ENCODE results near the gene CNPY3.
"Not testable (repeated sequence)": the region's sequence is repeated elsewhere in the genome, so short reads cannot be mapped to it uniquely, and the experiment has no call there.

CNPY3 gene

GRCh38 chr6:42928986-42929820 is at the start of gene CNPY3:
Gene CNPY3 (plus strand): TSS chr6:42929480. CDS start chr6:42929571, 91 bp downstream.
- DNase-seq: peak; percentile 98

- not testable (repeated sequence) for DNase-seq
These were observed 49.0 kb upstream of the CNPY3 start for GRCh38 chr6:42880240-42880817.

- DNase-seq: not testable (repeated sequence)
These were observed 48.4 kb upstream of the CNPY3 start for GRCh38 chr6:42880871-42881270.

DNA sequence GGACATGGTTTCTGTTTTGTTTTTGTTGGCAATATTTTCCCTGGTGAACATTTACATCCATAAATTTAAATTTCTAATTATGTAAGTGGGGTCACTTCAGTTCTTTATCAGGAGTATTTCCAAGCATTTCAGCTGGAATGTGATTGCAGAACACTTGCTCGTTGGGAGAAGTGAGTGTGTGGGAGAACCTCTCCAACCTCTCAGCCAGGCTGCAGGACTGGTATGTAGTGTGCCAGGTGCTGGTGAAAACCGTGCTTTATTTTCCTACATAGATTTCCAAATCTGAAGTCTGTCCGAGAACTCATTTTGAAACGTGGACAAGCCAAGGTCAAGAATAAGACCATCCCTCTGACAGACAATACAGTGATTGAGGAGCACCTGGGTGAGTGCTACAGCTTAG is 43.6 kb upstream of the CNPY3 start:
- DNase-seq: no peak

DNA sequence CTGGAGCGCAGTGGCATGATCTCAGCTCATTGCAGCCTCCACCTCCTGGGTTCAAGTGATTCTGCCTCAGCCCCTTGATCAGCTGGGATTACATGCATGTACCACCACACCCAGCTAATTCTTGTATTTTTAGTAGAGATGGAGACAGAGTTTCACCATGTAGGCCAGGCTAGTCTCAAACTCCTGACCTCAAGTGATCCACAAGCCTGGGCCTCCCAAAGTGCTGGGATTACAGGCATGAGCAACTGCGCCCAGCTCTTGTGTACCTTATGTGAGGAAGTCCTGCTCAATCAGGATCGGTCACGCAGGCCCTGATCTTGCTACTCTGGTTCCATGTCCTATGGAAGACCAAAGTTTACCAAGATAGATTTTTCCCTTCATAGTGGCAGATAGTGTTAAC is 41.1 kb upstream of the CNPY3 start:
- not testable (repeated sequence) for DNase-seq

- no peak for DNase-seq
These were observed 39.5 kb upstream of the CNPY3 start for GRCh38 chr6:42889815-42890214.

GRCh38 chr6:42890311-42891198 is 38.7 kb upstream of the CNPY3 start:
- peak; percentile 81 for DNase-seq

DNA sequence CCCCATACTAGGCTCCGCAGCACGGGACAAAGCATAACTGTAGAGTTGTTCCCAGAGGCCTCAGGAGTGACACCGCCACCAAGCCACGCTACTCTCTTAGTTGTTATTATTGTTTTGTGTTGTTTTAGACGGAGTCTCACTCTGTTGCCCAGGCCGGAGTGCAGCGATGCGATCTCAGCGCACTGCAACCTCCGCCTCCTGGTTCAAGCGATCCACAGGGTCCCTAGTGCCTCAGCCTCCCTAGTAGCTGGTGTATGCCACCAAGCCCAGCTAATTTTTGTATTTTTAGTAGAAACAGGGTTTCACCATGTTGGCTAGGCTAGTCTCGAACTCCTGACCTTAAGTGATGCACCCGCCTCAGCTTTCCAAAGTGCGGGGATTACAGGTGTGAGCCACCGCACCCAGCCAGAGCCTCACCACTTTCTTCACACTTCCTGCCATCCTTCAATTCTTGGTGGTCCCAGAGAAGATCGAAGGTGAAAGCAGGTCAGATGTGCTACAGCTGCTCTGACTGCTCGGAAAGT is 38.0 kb upstream of the CNPY3 start:
- no peak for DNase-seq

DNA sequence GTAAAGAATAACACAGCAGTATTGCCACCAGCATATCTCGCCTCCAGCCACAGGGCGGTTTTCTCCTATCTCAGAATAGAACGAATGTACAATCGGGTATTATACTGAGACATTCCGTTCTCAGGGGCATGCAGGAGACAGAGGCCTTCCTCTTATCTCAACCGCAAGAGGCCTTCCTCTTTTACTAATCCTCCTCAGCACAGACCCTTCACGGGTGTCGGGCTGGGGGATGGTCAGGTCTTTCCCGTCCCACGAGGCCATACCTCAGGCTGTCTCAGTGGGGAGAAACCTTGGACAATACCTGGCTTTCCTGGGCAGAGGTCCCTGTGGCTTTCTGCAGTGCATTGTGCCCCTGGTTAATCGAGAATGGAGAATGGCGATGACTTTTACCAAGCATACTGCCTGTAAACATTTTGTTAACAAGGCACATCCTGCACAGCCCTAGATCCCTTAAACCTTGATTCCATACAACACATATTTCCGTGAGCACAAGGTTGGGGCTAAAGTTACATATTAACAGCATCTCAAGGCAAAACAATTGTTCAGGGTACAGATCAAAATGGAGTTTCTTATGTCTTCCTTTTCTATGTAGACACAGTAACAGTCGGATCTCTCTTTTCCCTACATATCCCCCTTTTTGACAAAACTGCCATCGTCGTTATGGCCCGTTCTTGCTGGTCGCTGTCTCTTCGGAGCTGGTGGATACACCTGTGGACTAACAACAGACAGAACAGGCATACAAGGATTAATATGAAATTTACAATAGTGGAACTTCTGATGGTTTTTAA is 35.0 kb upstream of the CNPY3 start:
- DNase-seq: peak; percentile 78

DNA sequence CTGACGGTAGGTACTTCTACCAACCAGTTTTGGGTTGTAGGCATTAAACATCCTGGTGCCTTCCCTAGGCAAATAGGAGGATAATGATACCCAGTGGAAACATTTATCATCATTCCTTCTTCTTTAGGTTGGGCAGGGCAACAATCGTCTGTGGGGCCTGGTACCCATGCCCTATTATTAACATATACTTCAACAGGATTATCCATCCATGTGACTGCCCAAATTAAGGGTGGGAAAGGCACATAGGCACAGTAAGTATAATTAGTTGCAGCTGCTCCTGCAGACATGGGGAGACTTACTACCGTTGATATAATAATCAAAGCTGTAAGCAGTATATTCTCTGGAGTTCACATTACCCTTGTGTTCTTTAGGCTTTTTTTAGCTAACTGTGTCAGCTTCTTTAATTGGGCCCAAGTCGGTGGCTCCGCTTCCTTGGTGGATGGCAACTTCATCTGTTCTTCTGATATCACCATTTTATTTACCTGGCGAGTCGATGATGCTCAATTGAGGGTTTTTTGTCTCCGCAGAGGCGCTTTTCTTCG is 33.0 kb upstream of the CNPY3 start:
- no peak for DNase-seq

GRCh38 chr6:42898891-42899361 is 30.4 kb upstream of the CNPY3 start:
- DNase-seq: peak; percentile 36

- DNase-seq: no peak
These were observed 29.4 kb upstream of the CNPY3 start for GRCh38 chr6:42899871-42900270.

DNA sequence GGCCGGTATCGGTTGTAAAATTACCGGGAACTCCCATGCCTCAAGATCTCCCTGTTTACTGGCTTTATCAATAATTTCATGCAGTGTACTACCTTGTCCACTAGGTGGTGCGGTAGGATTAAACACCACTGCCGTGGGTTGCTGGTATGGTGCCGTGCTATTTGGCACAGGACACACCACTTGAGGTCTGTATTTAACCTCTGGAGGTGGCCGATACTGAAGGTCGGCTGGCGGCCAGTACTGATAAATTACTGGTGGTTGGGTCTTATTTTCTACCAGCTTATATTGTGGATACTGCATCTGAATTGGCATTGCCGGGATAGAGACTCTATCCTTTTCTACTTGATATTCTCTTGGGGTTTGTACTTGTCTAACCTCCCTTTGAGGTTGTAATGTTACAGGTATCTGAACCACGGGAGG is 27.7 kb upstream of the CNPY3 start:
- DNase-seq: peak; percentile 38

DNA sequence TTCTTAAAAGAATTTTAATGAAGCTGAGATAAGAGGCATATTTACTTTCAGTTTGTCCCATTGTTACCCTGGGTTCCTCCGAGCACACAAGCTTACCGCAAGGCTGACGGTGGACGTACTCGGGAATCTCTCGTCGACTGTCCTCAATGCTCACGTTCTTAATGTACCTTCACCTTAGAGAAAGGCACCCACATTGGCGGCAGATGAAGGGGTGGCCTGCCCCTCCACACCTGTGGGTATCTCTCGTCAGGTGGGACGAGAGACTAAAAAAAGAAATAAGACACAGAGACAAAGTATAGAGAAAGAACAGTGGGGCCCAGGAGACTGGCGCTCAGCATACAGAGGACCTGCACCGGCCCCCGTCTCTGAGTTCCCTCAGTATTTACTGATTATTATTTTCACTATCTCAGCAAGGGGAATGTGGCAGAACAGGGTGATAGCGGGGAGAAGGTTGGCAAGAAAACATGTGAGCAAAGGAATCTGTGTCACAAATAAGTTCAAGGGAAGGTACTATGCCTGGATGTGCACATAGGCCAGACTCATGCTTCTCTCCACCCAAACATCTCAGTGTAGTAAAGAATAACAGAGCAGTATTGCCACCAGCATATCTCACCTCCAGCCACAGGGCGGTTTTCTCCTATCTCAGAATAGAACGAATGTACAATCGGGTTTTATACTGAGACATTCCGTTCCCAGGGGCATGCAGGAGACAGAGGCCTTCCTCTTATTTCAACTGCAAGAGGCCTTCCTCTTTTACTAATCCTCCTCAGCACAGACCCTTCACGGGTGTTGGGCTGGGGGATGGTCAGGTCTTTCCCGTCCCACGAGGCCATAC is 26.6 kb upstream of the CNPY3 start:
- peak; percentile 24 for DNase-seq

DNA sequence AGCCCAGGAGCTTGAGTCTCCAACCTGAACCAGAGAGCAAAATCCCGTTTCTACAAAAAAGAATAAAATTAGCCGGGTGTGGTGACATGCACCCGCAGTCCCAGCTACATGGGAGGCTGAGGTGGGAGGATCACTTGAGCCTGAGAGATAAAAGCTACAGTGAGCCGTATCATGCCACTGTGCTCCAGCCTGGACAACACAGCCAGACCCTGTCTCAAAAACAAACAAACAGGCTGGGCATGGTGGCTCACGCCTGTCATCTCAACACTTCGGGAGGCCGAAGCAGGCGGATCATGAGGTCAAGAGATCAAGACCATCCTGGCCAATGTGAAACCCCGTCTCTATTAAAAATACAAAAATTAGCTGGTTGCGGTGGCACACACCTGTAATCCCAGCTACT is 24.8 kb upstream of the CNPY3 start:
- no peak for DNase-seq

- no peak for DNase-seq
These were observed 21.9 kb upstream of the CNPY3 start for GRCh38 chr6:42907336-42907735.

- no peak for DNase-seq
These were observed 19.4 kb upstream of the CNPY3 start for GRCh38 chr6:42909835-42910234.

DNA sequence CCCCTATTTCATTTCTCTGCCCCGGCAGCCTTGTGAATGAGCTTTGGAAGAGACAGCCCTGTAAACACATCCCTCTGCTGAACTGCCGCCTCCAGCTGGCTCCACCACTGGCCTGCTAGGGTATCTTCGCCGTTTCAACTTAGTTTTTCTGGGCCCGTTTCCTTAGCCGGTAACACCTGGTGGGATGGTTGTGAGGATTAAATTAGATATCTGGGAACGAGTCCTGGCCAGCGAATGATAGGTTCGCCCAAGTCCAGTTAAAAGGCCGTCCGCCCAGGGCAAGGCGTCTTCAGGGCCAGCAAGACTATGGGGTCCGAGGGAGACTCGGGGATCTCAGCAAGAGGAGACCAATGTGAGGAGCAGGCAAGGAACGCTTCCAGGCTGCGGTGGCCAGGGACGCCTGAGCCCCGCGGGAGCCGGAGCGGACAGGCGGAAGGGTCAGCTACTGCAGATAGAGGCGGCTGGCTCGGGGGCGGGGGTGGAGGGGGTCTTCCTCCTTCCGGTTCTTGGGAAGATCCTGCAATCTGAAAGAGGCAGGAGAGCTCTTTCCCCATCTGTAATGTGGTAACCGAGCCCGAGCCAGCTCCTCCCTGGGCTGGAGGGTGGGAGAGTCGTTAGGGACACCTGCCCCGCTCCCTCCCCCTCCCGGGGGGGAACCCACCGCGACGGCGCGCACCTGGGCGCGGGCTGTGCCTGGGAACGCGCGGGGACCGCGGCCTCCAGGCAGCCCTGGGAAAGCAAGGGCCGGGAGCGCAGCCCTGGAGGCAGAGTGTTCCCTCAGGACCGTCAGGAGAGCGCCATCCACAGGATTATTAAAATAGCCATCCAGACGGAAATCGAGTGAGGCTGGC is 17.9 kb upstream of the CNPY3 start:
- no peak for DNase-seq

GRCh38 chr6:42914546-42914945 is 14.7 kb upstream of the CNPY3 start:
- DNase-seq: no peak

- DNase-seq: no peak
These were observed 13.5 kb upstream of the CNPY3 start, which contains the start of gene PTCRA for GRCh38 chr6:42915732-42916131. Gene PTCRA (plus strand): TSS chr6:42916053. CDS start chr6:42916070, 17 bp downstream.
